Endothelial cell of umbilical vein (primary cell): ENCODE measurements around the gene PARK7. TPM values are rescaled to one million over a fixed set of nuclear protein-coding genes. Genes with fewer than 3 reads are reported as not detected.

ENCODE experiments used
- BruUV-seq: library from RNA; stranded (reverse); fragments of 400-500 nt; replicated peaks from 2 replicates; lab custom pipeline; 2021; lab: Mats Ljungman, UMichigan
- CTCF ChIA-PET: fragments of 300-600, 350-600 bp; sonication (Branson Sonifier 250); formaldehyde crosslinking; loops from one replicate; lab custom pipeline; 2021; ENCODE audit warnings: antibody characterized with exemption, inconsistent platforms; lab: Charles Lee
- POLR2A ChIA-PET: fragments of 300-600, 350-600 bp; sonication (Branson Sonifier 250); formaldehyde crosslinking; loops from one replicate; lab custom pipeline; 2021; ENCODE audit warnings: antibody characterized with exemption, inconsistent platforms; lab: Charles Lee
- DNase-seq: peaks from one replicate; pipeline ENCODE4 v3.0.0-alpha.2; 2011; ENCODE audit warnings: low read depth, low spot score
- FAIRE-seq: peaks from 2 replicates; lab custom pipeline; 2011; peaks lifted over from hg19 to GRCh38; lab: Jason Lieb, UNC
- H2AFZ ChIP-seq: 2 replicates; pipeline ENCODE4 v1.6.0; 2012; ENCODE audit warnings: low read depth, low read length, control low read depth, inconsistent platforms
- H3K27ac ChIP-seq: 2 replicates; pipeline ENCODE4 v1.5.1; 2011; ENCODE audit warnings: low read depth, mild to moderate bottlenecking, control low read depth, low read length, moderate library complexity; ENCODE audit not compliant: insufficient read depth
- H3K27me3 ChIP-seq, 2 experiments: 2 replicates each; pipeline versions ENCODE4 v1.6.0 to v1.6.1; 2011; ENCODE audit warnings: low read length in 2 of 2, mixed read lengths in 1 of 2; ENCODE audit not compliant: control insufficient read depth in 2 of 2, insufficient read depth in 2 of 2
- H3K36me3 ChIP-seq, 2 experiments: 2 replicates in 1 of 2; 3 replicates in 1 of 2; pipeline ENCODE4 v1.5.1; 2011; ENCODE audit warnings: low read length in 2 of 2, mild to moderate bottlenecking in 1 of 2, moderate library complexity in 1 of 2; ENCODE audit not compliant: control insufficient read depth in 2 of 2, insufficient read depth in 2 of 2; ENCODE audit errors: extremely low read depth in 1 of 2
- H3K4me1 ChIP-seq: 3 replicates; pipeline ENCODE4 v1.5.1; 2011; ENCODE audit warnings: mild to moderate bottlenecking, low read length; ENCODE audit not compliant: control insufficient read depth, insufficient read depth; ENCODE audit errors: extremely low read depth
- H3K4me2 ChIP-seq: 2 replicates; pipeline ENCODE4 v1.6.1; 2011; ENCODE audit warnings: low read length, control low read depth, mixed read lengths; ENCODE audit not compliant: insufficient read depth
- H3K4me3 ChIP-seq, 3 experiments: fragments of 200-600 bp in 1 of 3; sonication (generic), shearing (Covaris generic) in 1 of 3; replicated peaks in 1 of 3; 2 replicates each; pipeline ENCODE4 v1.5.1; 2011 to 2016; ENCODE audit warnings: control low read depth in 3 of 3, low read length in 3 of 3, mild to moderate bottlenecking in 2 of 3, inconsistent platforms in 1 of 3, low read depth in 1 of 3, moderate library complexity in 1 of 3; ENCODE audit not compliant: insufficient read depth in 1 of 3
- H3K79me2 ChIP-seq: 2 replicates; pipeline ENCODE4 v1.6.0; 2012; ENCODE audit warnings: low read length, inconsistent platforms; ENCODE audit not compliant: control insufficient read depth, insufficient read depth
- H3K9ac ChIP-seq: replicated peaks from 2 replicates; pipeline ENCODE3; 2011; ENCODE audit warnings: low read length, control low read depth; ENCODE audit not compliant: insufficient read depth; ENCODE audit errors: extremely low read depth
- H3K9me1 ChIP-seq: replicated peaks from 3 replicates; pipeline ENCODE4 v1.6.0; 2011; ENCODE audit warnings: mild to moderate bottlenecking, low read length; ENCODE audit not compliant: control insufficient read depth, insufficient read depth; ENCODE audit errors: extremely low read depth
- H3K9me3 ChIP-seq: replicated peaks from 2 replicates; pipeline ENCODE4 v1.5.1; 2012; ENCODE audit warnings: low read length, inconsistent platforms; ENCODE audit not compliant: control insufficient read depth, insufficient read depth
- H4K20me1 ChIP-seq: replicated peaks from 2 replicates; pipeline ENCODE3; 2011; ENCODE audit warnings: mild to moderate bottlenecking, low read length; ENCODE audit not compliant: control insufficient read depth, insufficient read depth; ENCODE audit errors: extremely low read depth
- CTCF ChIP-seq, 2 donors: IDR thresholded peaks; 1 replicate in 1 of 2; 2 replicates in 1 of 2; pipeline ENCODE4 v1.5.1; 2011; ENCODE audit warnings: low read length in 2 of 2, mild to moderate bottlenecking in 2 of 2, moderate library complexity in 2 of 2, control low read depth in 1 of 2, inconsistent platforms in 1 of 2, low read depth in 1 of 2; ENCODE audit not compliant: insufficient read depth in 1 of 2; ENCODE audit errors: extremely low read depth in 1 of 2
- FOS ChIP-seq: IDR thresholded peaks from 2 replicates; pipeline ENCODE4 v1.6.1; 2011; ENCODE audit warnings: mild to moderate bottlenecking, low read length, moderate library complexity, borderline replicate concordance; ENCODE audit not compliant: insufficient read depth
- JUN ChIP-seq: IDR thresholded peaks from 2 replicates; pipeline ENCODE4 v1.6.1; 2011; ENCODE audit warnings: borderline replicate concordance, low read depth; ENCODE audit not compliant: insufficient read length, insufficient read depth
- POLR2A ChIP-seq: IDR thresholded peaks from 2 replicates; pipeline ENCODE4 v1.6.1; 2012; ENCODE audit warnings: low read depth, mild to moderate bottlenecking, control low read depth, low read length
- dilution Hi-C: fragments of 300-500 bp; cut with MboI; formaldehyde crosslinking; loops from one replicate; pipeline ENCODE4 v1.15.0; 2019; ENCODE audit warnings: low sequenced_read_pairs; ENCODE audit not compliant: extremely low pct_ligation_motif_present
- intact Hi-C: fragments of 100-400 bp; cut with micrococcal nuclease; formaldehyde crosslinking; loops from one replicate; pipeline ENCODE4 v1.10.0; 2022
- polyA plus RNA-seq, 4 experiments: library from polyadenylated mRNA; depleted of rRNA in 3 of 4; stranded (reverse) in 3 of 4; unstranded in 1 of 4; fragments of >200 nt; gene quantifications; 2 replicates each; pipeline versions ENCODE4 v1.2.1 to v1.2.3, GENCODE V29; 2011 to 2012; ENCODE audit warnings: missing spikeins in 1 of 4
- total RNA-seq: library from RNA; stranded (reverse); gene quantifications from 2 replicates; pipeline ENCODE4 v1.2.3, GENCODE V29; 2021
- TF ChIP-seq, protein P1 (sequence below): IDR thresholded peaks from 2 replicates; pipeline ENCODE4 v1.6.1; 2011; ENCODE audit not compliant: insufficient read depth, insufficient read length

The PARK7 gene
- total and polyA plus RNA-seq, 2 donors (not counting 3 experiments of a cell fraction or from before 2014, with no cell fraction given) = 203 to 294 TPM

DNA sequence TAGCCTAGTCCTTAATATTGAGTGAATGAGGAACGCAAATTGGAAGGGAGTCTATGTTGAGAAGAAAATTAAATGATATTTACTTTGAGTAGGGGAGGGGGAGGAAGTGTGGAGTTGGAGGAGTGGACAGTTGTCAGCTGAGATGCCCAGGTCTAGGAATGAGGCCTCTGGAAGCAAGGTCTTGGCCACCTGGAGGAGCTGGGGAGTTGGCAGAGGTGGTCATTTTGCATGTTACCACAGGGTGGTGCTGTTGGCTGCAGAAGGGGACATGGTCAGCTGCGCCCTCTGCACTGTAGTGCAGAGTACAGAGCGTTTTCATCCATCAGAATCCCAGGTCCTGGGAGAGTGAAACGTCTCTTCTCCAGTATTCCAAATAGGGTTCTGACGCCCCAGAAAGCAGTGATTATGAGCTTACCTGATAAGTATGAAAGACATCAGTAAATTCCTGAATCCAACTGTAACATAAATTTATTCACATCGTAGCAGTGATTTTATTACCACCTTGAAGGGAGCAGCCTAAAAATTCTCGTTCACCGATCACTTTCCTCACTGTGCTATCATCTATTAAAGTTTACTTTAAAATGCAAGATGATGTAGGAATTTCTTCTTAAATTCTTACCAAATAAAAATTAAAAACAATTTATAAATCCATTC is 13.8 kb downstream of the PARK7 start:
- Histone ChIP-seq H3K27ac (no peak overlapping the region), H3K4me2 (no peak overlapping the region), H3K4me1 (no peaks in the 10 kb centered on the region), H3K9me3 (no peaks in the 10 kb centered on the region), H3K27me3 (no peaks in the 10 kb centered on the region), H3K9ac (no peak overlapping the region), H3K9me1 (no peaks in the 10 kb centered on the region), H2AFZ (no peak overlapping the region), H3K36me3 (peaks cover 23% of the 10 kb centered on the region in 2 experiments), H3K4me3 (no peak overlapping the region), H4K20me1 (no peaks in the 10 kb centered on the region), H3K79me2 (peaks cover 5% of the 10 kb centered on the region)
- FAIRE-seq = peak; percentile 93
- no TSS peak for BruUV-seq
- dilution Hi-C loops = no loop called here
- TF ChIP-seq JUN = no peak
- no peak for TF ChIP-seq FOS
- TF ChIP-seq, protein P1, sequence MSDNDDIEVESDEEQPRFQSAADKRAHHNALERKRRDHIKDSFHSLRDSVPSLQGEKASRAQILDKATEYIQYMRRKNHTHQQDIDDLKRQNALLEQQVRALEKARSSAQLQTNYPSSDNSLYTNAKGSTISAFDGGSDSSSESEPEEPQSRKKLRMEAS = peak; percentile 7
- no peak for TF ChIP-seq POLR2A
- peak; percentile 85 to 94 for TF ChIP-seq CTCF (IDR thresholded peaks at IDR 0.05; ENCODE audit: extremely low read depth in 1 of 2, insufficient read depth in 1 of 2, low read depth in 1 of 2, low read length in 2 of 2)
- DNase-seq = peak; percentile 81
- intact Hi-C loops = loop anchor here (1.0 to 2.0 kb wide), 3 partner anchors 39 to 374 kb away; no protein-coding TSS in a partner anchor
- ChIA-PET CTCF (interaction anchor here (0.6 to 6.9 kb wide), 29 partner anchors 9 to 883 kb away, joined by 3 to 131 read pairs (median 4); no protein-coding TSS in a partner anchor), POLR2A (interaction anchor here (0.7 to 1.1 kb wide), 2 partner anchors 102 to 371 kb away, joined by 4 to 5 read pairs; no protein-coding TSS in a partner anchor)
